ENCODE data around the gene HCN3. TPM values are rescaled to one million over a fixed set of nuclear protein-coding genes. Genes with fewer than 3 reads are reported as not detected.

HCN3 gene
- total and polyA plus RNA-seq, 8 donors, result 0.46 to 13.6 (median 1.9) TPM

DNA sequence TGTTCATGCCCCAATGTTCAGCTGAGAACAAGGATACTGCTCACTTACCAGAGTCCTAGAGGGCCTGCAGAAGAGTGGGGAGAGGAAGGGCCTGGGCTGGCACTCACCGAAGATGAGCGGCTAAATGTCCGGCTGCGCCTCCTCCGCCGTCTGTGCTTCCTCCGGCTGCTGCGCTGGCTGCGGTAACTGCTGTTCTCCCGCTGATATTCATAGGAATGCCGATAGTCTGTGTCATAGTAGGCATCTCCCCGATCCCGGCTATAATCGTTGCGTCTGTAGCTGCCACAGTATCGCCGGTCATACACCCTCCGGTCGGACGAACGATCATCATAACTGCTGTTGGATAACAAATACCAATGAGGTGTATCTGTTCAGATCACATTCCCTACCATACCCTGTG lies 7.9 kb upstream of the HCN3 start:
- DNase-seq, result no peak
- H3K36me3 ChIP-seq, result peaks cover 65 to 74% (median 70%) of the 10 kb centered on the region in 4 donors

DNA sequence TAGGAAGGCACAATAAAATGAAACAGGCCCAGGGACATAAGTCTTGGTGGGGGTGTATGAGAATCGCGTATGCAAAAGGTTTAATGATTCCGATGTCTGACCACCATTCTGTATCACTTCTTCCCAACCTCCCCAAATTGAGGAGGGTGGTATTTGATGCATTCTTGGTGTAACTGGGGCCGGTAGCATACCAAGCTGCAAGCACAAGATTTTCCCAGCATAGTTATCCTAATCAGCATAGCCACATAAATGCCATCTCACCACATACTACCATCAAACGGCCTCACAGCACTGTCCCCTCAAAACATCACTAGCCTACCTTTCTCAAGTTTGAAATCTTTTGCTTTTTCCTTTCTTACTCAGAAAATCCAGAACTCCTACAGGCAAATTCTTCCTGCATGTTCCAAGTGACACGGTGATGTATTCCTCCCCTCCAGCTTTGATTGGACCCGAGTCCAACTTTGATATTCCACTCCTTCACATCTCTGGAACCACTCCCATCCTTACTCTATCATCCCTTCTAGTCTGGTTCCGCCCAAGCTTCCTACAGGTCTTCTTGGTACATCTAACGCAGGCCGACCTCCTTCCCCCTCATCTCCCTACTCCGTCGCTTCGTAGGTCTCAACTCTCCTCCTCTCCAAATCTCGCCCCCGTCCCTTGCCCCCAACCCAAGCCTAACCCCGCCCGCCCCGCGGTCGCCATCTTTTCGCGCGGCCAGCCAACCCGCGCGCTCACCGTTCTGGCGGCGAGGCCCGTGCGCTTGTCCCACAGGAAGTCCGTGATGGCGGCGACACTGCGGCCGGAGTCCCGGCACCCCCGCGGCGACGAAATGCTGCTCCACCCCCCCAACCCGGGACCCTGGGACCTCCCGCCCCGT lies 4.6 kb upstream of the HCN3 start:
- H3K27ac ChIP-seq, result peak overlapping the region; percentile 91 to 99 (median 96)
- H3K36me3 ChIP-seq, result peaks cover 33 to 41% (median 37%) of the 10 kb centered on the region in 4 donors
- H3K9me3 ChIP-seq, result no peaks in the 10 kb centered on the region
- intact Hi-C loops (cut with DNase I; ENCODE audit: low total_unique reads), result no loop called here
- TF ChIP-seq EP300 (IDR thresholded peaks at IDR 0.05), result no peak
- TF ChIP-seq POLR2A (IDR thresholded peaks at IDR 0.05), result no peak
- TF ChIP-seq, protein P1, sequence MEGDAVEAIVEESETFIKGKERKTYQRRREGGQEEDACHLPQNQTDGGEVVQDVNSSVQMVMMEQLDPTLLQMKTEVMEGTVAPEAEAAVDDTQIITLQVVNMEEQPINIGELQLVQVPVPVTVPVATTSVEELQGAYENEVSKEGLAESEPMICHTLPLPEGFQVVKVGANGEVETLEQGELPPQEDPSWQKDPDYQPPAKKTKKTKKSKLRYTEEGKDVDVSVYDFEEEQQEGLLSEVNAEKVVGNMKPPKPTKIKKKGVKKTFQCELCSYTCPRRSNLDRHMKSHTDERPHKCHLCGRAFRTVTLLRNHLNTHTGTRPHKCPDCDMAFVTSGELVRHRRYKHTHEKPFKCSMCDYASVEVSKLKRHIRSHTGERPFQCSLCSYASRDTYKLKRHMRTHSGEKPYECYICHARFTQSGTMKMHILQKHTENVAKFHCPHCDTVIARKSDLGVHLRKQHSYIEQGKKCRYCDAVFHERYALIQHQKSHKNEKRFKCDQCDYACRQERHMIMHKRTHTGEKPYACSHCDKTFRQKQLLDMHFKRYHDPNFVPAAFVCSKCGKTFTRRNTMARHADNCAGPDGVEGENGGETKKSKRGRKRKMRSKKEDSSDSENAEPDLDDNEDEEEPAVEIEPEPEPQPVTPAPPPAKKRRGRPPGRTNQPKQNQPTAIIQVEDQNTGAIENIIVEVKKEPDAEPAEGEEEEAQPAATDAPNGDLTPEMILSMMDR (IDR thresholded peaks at IDR 0.05), result no peak
- no peak for TF ChIP-seq POLR2AphosphoS5 (IDR thresholded peaks at IDR 0.05)
- no peaks in the 10 kb centered on the region for H3K27me3 ChIP-seq
- 3 to 7% (median 4%) methylated on average over 34 to 44 of the region's 44 CpGs for WGBS, 5 donors
- DNase-seq, result no peak
- peaks cover 20 to 40% (median 36%) of the 10 kb centered on the region in 4 donors for H3K4me1 ChIP-seq
- peak overlapping the region; percentile 61 to 87 (median 81) for H3K4me3 ChIP-seq

More for the DNA sequence above, 7.9 kb upstream of the HCN3 start:
- intact Hi-C loops (cut with DNase I; ENCODE audit: low total_unique reads), result no loop called here
- Histone ChIP-seq H3K4me3 (no peak overlapping the region), H3K27me3 (no peaks in the 10 kb centered on the region), H3K9me3 (no peaks in the 10 kb centered on the region), H3K27ac (no peak overlapping the region), H3K4me1 (peaks cover 19 to 30% (median 28%) of the 10 kb centered on the region in 4 donors)
- 94 to 95% (median 95%) methylated on average over 17 to 21 of the region's 21 CpGs for WGBS, 5 donors
- TF ChIP-seq, protein P1 (IDR thresholded peaks at IDR 0.05), result no peak
- no peak for TF ChIP-seq EP300 (IDR thresholded peaks at IDR 0.05)
- TF ChIP-seq POLR2A (IDR thresholded peaks at IDR 0.05), result no peak
- no peak for TF ChIP-seq POLR2AphosphoS5 (IDR thresholded peaks at IDR 0.05)

DNA sequence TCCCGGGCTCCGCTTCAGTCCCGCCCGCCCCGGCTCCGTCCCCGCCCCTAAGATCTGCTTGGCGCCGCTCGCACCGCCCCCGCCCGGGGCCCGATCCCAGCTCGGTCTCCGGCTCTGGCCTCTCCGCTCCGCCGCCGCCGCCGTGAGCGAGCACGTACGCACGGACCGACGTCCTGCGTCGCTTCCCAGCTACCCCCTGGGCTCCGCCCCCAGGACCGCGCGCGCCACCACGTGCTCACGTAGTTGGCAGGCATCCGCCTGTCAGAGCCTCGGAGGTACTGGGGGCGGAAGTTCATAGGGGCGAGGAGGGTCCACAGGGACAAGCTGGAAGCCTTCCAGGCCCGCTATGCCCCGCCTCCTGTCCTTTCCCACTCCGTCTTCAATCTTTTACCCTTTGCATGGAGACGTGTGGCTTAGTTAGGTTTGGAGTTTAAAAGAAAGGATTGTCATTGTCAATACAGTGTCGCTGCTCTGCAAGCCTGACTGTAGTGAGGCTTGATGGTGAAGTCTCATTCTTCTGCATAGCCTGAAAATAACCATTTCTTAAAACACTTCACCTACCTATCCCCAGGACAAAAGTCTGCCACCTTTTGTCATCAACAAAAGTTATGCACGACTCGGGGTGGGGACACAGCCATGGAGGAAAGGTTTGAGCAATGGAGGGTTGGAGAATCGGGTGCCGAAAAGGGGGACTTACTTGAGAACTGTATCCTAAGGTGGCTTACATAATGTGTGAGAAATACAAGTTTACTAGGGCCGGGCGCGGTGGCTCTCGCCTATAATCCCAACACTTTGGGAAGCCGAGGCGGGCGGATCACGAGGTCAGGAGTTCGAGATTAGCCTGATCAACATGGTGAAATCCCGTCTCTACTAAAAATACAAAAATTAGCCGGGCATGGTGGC lies 3.7 kb upstream of the HCN3 start, which contains the start of gene CLK2:
Gene CLK2, minus strand, starts transcription at position 162 of the 903 bp plus-strand sequence. CDS start 2,527 bp downstream, outside the sequence.
- Histone ChIP-seq H3K9me3 (no peaks in the 10 kb centered on the region), H3K27me3 (no peaks in the 10 kb centered on the region), H3K4me1 (peaks cover 26 to 49% (median 44%) of the 10 kb centered on the region in 4 donors), H3K36me3 (peaks cover 24 to 32% (median 28%) of the 10 kb centered on the region in 4 donors), H3K4me3 (peak within 1 kb of the TSS; percentile 61 to 87 (median 81)), H3K27ac (peak within 1 kb of the TSS; percentile 91 to 99 (median 96))
- TF ChIP-seq, protein P1 (IDR thresholded peaks at IDR 0.05), result peak in 1 of 7 experiments; percentile 6
- TF ChIP-seq POLR2A (IDR thresholded peaks at IDR 0.05) (peak in 1 of 4 donors; percentile 6), EP300 (IDR thresholded peaks at IDR 0.05) (no peak), POLR2AphosphoS5 (IDR thresholded peaks at IDR 0.05) (peak; percentile 95 to 99 (median 98))
- intact Hi-C loops (cut with DNase I; ENCODE audit: low total_unique reads), result no loop called here
- peak; percentile 95 to 99 for DNase-seq
- 7 to 22% (median 12%) methylated on average over 30 to 61 of the region's 61 CpGs for WGBS, 5 donors
